NCI-H1092 (cell line): Measurements from ENCODE around the gene ALKBH4.
"Not testable (repeated sequence)": the region's sequence is repeated elsewhere in the genome, so short reads cannot be mapped to it uniquely, and the experiment has no call there.

Experiments
- DNase-seq: peaks from one replicate; lab custom pipeline; 2025; lab: John Stamatoyannopoulos, UW

The ALKBH4 gene

GRCh38 chr7:102426268-102427018 is 38.2 kb downstream of the ALKBH4 start:
- no peak for DNase-seq

GRCh38 chr7:102425639-102426267 is 38.9 kb downstream of the ALKBH4 start:
- DNase-seq = no peak

- no peak for DNase-seq
These were observed 39.9 kb downstream of the ALKBH4 start for GRCh38 chr7:102424787-102425218.

GRCh38 chr7:102424129-102424551 is 40.5 kb downstream of the ALKBH4 start:
- no peak for DNase-seq

- no peak for DNase-seq
These were observed 42.9 kb downstream of the ALKBH4 start for GRCh38 chr7:102421706-102422240.

- no peak for DNase-seq
These were observed 46.1 kb downstream of the ALKBH4 start for GRCh38 chr7:102418592-102418991.

- no peak for DNase-seq
These were observed 47.6 kb downstream of the ALKBH4 start for GRCh38 chr7:102417105-102417504.

- no peak for DNase-seq
These were observed 48.3 kb downstream of the ALKBH4 start for GRCh38 chr7:102416406-102416805.

- DNase-seq = no peak
These were observed 48.9 kb downstream of the ALKBH4 start for GRCh38 chr7:102415685-102416225.

GRCh38 chr7:102413611-102414010 is 51.1 kb downstream of the ALKBH4 start:
- DNase-seq = no peak

GRCh38 chr7:102413091-102413490 is 51.6 kb downstream of the ALKBH4 start:
- DNase-seq = no peak

GRCh38 chr7:102412548-102412947 is 52.1 kb downstream of the ALKBH4 start:
- DNase-seq = no peak

GRCh38 chr7:102410918-102411317 is 53.7 kb downstream of the ALKBH4 start:
- no peak for DNase-seq

GRCh38 chr7:102410123-102410522 is 54.5 kb downstream of the ALKBH4 start:
- DNase-seq = no peak

GRCh38 chr7:102409340-102409739 is 55.3 kb downstream of the ALKBH4 start:
- no peak for DNase-seq

- DNase-seq = not testable (repeated sequence)
These were observed 56.1 kb downstream of the ALKBH4 start for GRCh38 chr7:102408530-102408929.

GRCh38 chr7:102407910-102408309 is 56.8 kb downstream of the ALKBH4 start:
- DNase-seq = no peak
